ENCODE results near the gene PRR16. TPM values are rescaled to one million over a fixed set of nuclear protein-coding genes. Genes with fewer than 3 reads are reported as not detected.

The PRR16 gene
- total and polyA plus RNA-seq, 2 experiments from 2014 or later: 15.3 to 16.1 TPM

DNA sequence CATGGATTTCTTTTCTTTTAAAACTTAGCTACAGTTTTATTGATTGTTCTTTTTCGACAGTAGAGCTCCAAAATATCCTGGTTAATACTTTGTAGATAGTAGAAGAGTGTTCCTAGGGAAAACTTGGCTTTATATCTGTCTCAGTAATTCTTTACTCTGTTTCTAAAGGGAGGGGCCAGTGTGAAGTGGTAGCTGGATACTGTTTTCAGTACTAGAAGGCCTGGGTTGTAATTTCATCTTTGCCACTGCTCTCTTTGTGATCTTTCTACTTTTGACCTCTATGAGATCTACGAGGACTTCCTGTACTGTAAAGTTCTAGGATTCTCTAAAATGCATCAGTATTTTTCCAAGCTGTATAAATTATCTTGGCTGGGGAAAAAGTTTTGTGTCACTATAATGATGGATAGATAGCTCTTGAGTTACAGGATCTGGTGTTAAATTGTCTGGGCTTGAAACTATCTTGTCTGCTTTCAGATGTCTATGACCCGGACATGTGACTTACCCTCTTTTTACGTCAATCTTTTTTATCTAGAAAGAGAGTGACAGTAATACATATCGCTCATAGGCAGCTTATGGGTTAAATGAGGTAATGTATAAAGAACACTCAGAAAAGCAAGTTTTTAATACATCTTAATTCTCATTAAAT, 53.6 kb downstream of the PRR16 start:
- Histone ChIP-seq H4K20me1 (ENCODE audit: insufficient read depth, poor library complexity, severe bottlenecking) (peaks cover 7% of the 10 kb centered on the region), H3K4me3 (no peak overlapping the region), H3K27me3 (no peaks in the 10 kb centered on the region), H3K4me1 (ENCODE audit: insufficient read depth) (no peaks in the 10 kb centered on the region), H3K9me2 (replicated peaks; ENCODE audit: insufficient read depth) (no peaks in the 10 kb centered on the region), H3K36me3 (replicated peaks; ENCODE audit: insufficient read depth, low read depth) (no peaks in the 10 kb centered on the region), H3K9me3 (ENCODE audit: low read depth) (no peaks in the 10 kb centered on the region), H2AFZ (no peak overlapping the region), H3K27ac (no peak overlapping the region), H3K79me2 (peaks cover 20% of the 10 kb centered on the region), H3K4me2 (no peak overlapping the region)
- no peak for DNase-seq (ENCODE audit: low spot score)
- TF ChIP-seq EZH2 (IDR thresholded peaks at IDR 0.05; ENCODE audit: borderline replicate concordance) (no peak), EZH2phosphoT487 (IDR thresholded peaks at IDR 0.05; ENCODE audit: low read depth, severe bottlenecking, unreplicated experiment) (no peak)
- TF ChIP-seq, protein P1, sequence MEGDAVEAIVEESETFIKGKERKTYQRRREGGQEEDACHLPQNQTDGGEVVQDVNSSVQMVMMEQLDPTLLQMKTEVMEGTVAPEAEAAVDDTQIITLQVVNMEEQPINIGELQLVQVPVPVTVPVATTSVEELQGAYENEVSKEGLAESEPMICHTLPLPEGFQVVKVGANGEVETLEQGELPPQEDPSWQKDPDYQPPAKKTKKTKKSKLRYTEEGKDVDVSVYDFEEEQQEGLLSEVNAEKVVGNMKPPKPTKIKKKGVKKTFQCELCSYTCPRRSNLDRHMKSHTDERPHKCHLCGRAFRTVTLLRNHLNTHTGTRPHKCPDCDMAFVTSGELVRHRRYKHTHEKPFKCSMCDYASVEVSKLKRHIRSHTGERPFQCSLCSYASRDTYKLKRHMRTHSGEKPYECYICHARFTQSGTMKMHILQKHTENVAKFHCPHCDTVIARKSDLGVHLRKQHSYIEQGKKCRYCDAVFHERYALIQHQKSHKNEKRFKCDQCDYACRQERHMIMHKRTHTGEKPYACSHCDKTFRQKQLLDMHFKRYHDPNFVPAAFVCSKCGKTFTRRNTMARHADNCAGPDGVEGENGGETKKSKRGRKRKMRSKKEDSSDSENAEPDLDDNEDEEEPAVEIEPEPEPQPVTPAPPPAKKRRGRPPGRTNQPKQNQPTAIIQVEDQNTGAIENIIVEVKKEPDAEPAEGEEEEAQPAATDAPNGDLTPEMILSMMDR (IDR thresholded peaks at IDR 0.05; ENCODE audit: poor library complexity): no peak
- 83% methylated on average over 5 of the region's 5 CpGs for WGBS (ENCODE audit: low lambda C conversion rate, missing lambda C conversion rate)

DNA sequence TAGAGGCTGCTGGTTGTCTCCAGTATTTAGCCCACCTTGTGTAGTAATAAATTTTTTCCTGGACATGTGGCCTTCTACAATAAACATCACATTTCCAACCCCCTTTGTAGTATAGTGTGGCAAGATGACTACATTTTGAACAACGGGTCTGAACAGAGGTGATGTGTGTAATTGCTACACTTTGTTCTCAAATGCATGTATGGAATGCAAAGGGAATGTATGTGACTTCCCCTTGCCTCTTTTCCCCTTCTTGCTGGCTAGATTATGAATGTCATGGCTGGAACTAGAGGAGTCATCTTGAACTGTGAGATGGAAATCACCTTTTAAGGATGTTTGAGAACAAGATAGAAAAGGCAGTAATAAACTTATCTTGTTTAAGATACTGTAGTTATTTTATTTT, 54.5 kb downstream of the PRR16 start:
- Histone ChIP-seq H3K27ac (no peak overlapping the region), H3K79me2 (peaks cover 23% of the 10 kb centered on the region), H4K20me1 (ENCODE audit: insufficient read depth, poor library complexity, severe bottlenecking) (peaks cover 16% of the 10 kb centered on the region), H3K4me1 (ENCODE audit: insufficient read depth) (no peaks in the 10 kb centered on the region), H3K36me3 (replicated peaks; ENCODE audit: insufficient read depth, low read depth) (no peaks in the 10 kb centered on the region), H3K4me2 (no peak overlapping the region), H3K9me3 (ENCODE audit: low read depth) (no peaks in the 10 kb centered on the region), H3K9me2 (replicated peaks; ENCODE audit: insufficient read depth) (no peaks in the 10 kb centered on the region), H3K27me3 (no peaks in the 10 kb centered on the region), H2AFZ (no peak overlapping the region), H3K4me3 (no peak overlapping the region)
- 44% methylated on average over 1 of the region's 1 CpG for WGBS (ENCODE audit: low lambda C conversion rate, missing lambda C conversion rate)
- TF ChIP-seq, protein P1 (IDR thresholded peaks at IDR 0.05; ENCODE audit: poor library complexity): no peak
- TF ChIP-seq EZH2 (IDR thresholded peaks at IDR 0.05; ENCODE audit: borderline replicate concordance) (no peak), EZH2phosphoT487 (IDR thresholded peaks at IDR 0.05; ENCODE audit: low read depth, severe bottlenecking, unreplicated experiment) (no peak)
- no peak for DNase-seq (ENCODE audit: low spot score)

DNA sequence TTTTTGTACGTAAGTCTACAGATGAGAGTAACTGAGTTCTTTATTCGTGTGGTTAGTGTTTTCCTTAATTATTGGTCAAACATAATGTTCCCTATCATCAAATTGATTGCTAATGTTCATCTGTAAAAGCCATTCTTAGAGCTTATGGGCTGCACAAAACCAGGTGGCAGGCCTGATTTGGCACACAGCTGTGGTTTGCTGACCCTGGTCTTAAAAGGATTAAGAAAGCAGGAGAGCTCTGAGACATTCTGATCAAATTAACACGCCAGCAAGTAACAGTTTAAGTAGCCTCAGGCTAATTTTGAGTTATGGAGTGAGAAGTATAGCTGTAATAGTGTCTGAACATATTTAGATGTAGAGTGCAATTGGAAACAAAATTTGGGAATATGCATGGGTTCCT, 63.2 kb downstream of the PRR16 start:
- no peak for DNase-seq (ENCODE audit: low spot score)
- H3K4me1 ChIP-seq (ENCODE audit: insufficient read depth): no peaks in the 10 kb centered on the region
- no peak overlapping the region for H2AFZ ChIP-seq
- H3K9me2 ChIP-seq (replicated peaks; ENCODE audit: insufficient read depth): no peaks in the 10 kb centered on the region
- H3K27me3 ChIP-seq: no peaks in the 10 kb centered on the region
- no peaks in the 10 kb centered on the region for H3K9me3 ChIP-seq (ENCODE audit: low read depth)
- no peak overlapping the region for H3K4me2 ChIP-seq
- no peak overlapping the region for H3K27ac ChIP-seq
- TF ChIP-seq EZH2phosphoT487 (IDR thresholded peaks at IDR 0.05; ENCODE audit: low read depth, severe bottlenecking, unreplicated experiment) (no peak), EZH2 (IDR thresholded peaks at IDR 0.05; ENCODE audit: borderline replicate concordance) (no peak)
- TF ChIP-seq, protein P1 (IDR thresholded peaks at IDR 0.05; ENCODE audit: poor library complexity): no peak
- H3K36me3 ChIP-seq (replicated peaks; ENCODE audit: insufficient read depth, low read depth): no peaks in the 10 kb centered on the region
- H4K20me1 ChIP-seq (ENCODE audit: insufficient read depth, poor library complexity, severe bottlenecking): peaks cover 13% of the 10 kb centered on the region
- 78% methylated on average over 3 of the region's 3 CpGs for WGBS (ENCODE audit: low lambda C conversion rate, missing lambda C conversion rate)
- no peak overlapping the region for H3K4me3 ChIP-seq
- peaks cover 7% of the 10 kb centered on the region for H3K79me2 ChIP-seq
